AG09309 (cell line): ENCODE results near the gene ADO.
A peak's percentile ranks its signal among the peaks of the same experiment; 100 is the strongest.

Source experiments
- DNase-seq: peaks from one replicate; pipeline ENCODE4 v3.0.0-alpha.2; 2010; ENCODE audit warnings: low read depth
- H3K4me3 ChIP-seq: 2 replicates; pipeline ENCODE4 v1.5.1; 2011; ENCODE audit warnings: mild to moderate bottlenecking, low read depth, low read length, moderate library complexity; ENCODE audit not compliant: control insufficient read depth
- CTCF ChIP-seq: IDR thresholded peaks from 2 replicates; pipeline ENCODE4 v1.5.1; 2011; ENCODE audit warnings: mild to moderate bottlenecking, low read depth, low read length, inconsistent platforms; ENCODE audit not compliant: insufficient read depth, control insufficient read depth; ENCODE audit errors: missing control alignments

ADO gene

GRCh38 chr10:62805231-62806099 lies 945 bp downstream of the ADO start:
- no peak for TF ChIP-seq CTCF
- H3K4me3 ChIP-seq = peak overlapping the region; percentile 77
- DNase-seq = no peak

- no peak for DNase-seq
- H3K4me3 ChIP-seq = peak overlapping the region; percentile 77
- no peak for TF ChIP-seq CTCF
Observed at GRCh38 chr10:62806251-62806650, 1.7 kb downstream of the ADO start.

- DNase-seq = no peak
- TF ChIP-seq CTCF = no peak
- no peak overlapping the region for H3K4me3 ChIP-seq
Observed at GRCh38 chr10:62810156-62810902, 5.8 kb downstream of the ADO start.

GRCh38 chr10:62811159-62811875 lies 6.8 kb downstream of the ADO start:
- no peak for TF ChIP-seq CTCF
- DNase-seq = no peak
- no peak overlapping the region for H3K4me3 ChIP-seq

- H3K4me3 ChIP-seq = no peak overlapping the region
- no peak for TF ChIP-seq CTCF
- DNase-seq = no peak
Observed at GRCh38 chr10:62812672-62813439, 8.3 kb downstream of the ADO start.

- DNase-seq = no peak
- no peak for TF ChIP-seq CTCF
- no peak overlapping the region for H3K4me3 ChIP-seq
Observed at GRCh38 chr10:62813453-62813852, 8.9 kb downstream of the ADO start.
